B cell (primary cell): ENCODE results near the gene F12. TPM values are rescaled to one million over a fixed set of nuclear protein-coding genes. Genes with fewer than 3 reads are reported as not detected.

Experiments used
- ATAC-seq: fragments of 200-7000 bp; cut with Tn5 transposase; one replicate; pipeline ENCODE4 v1.10.0; 2021; ENCODE audit warnings: low read depth, mild to moderate bottlenecking, moderate number of reproducible peaks, moderate library complexity
- CTCF ChIA-PET: fragments of 350-600 bp; sonication (Branson Sonifier 250); formaldehyde crosslinking; loops from one replicate; lab custom pipeline; 2021; ENCODE audit warnings: antibody characterized with exemption, inconsistent platforms; lab: Charles Lee
- POLR2A ChIA-PET: fragments of 350-600 bp; sonication (Branson Sonifier 250); formaldehyde crosslinking; loops from one replicate; lab custom pipeline; 2021; ENCODE audit warnings: antibody characterized with exemption; lab: Charles Lee
- DNase-seq: peaks from one replicate; pipeline ENCODE4 v3.0.0; 2013
- H2AFZ ChIP-seq: 2 replicates; pipeline ENCODE4 v1.6.1; 2012; ENCODE audit warnings: mild to moderate bottlenecking, low read depth, low read length; ENCODE audit not compliant: insufficient read depth, poor library complexity, severe bottlenecking
- H3K27ac ChIP-seq, 2 donors: 1 replicate in 1 of 2; 2 replicates in 1 of 2; pipeline ENCODE4 v1.5.1; 2012 to 2013; ENCODE audit warnings: low read length in 2 of 2, mild to moderate bottlenecking in 2 of 2, moderate library complexity in 1 of 2
- H3K27me3 ChIP-seq, 4 experiments: fragments of 200-600 bp in 1 of 4; sonication (generic) in 1 of 4; replicated peaks in 1 of 4; 1 replicate in 2 of 4; 2 replicates in 2 of 4; pipeline versions ENCODE4 v1.6.1 to v1.7.0; 2013 to 2016; ENCODE audit warnings: low read length in 3 of 4, mild to moderate bottlenecking in 2 of 4, mixed read lengths in 1 of 4, moderate library complexity in 1 of 4; ENCODE audit not compliant: insufficient read depth in 4 of 4, control insufficient read depth in 3 of 4; ENCODE audit errors: control extremely low read depth in 1 of 4
- H3K36me3 ChIP-seq, 2 experiments: replicated peaks in 1 of 2; 1 replicate in 1 of 2; 2 replicates in 1 of 2; pipeline versions ENCODE4 v1.6.1 to v1.7.1; 2013; ENCODE audit warnings: low read length in 1 of 2; ENCODE audit not compliant: insufficient read depth in 2 of 2, control insufficient read depth in 1 of 2; ENCODE audit errors: control extremely low read depth in 1 of 2, extremely low read depth in 1 of 2
- H3K4me1 ChIP-seq, 2 donors: fragments of 200-600 bp in 1 of 2; sonication (generic) in 1 of 2; 1 replicate in 1 of 2; 2 replicates in 1 of 2; pipeline versions ENCODE4 v1.5.1 to v1.6.1; 2013 to 2017; ENCODE audit warnings: low read length in 2 of 2; ENCODE audit not compliant: control insufficient read depth in 2 of 2, insufficient read depth in 2 of 2
- H3K4me2 ChIP-seq: replicated peaks from 2 replicates; pipeline ENCODE3; 2012; ENCODE audit warnings: mild to moderate bottlenecking, low read depth, low read length; ENCODE audit not compliant: poor library complexity, severe bottlenecking
- H3K4me3 ChIP-seq, 5 experiments: fragments of 200-600 bp in 1 of 5; sonication (generic) in 1 of 5; 1 replicate in 3 of 5; 2 replicates in 2 of 5; pipeline versions ENCODE4 v1.5.1 to v1.7.0; 2011 to 2016; ENCODE audit warnings: low read length in 4 of 5, mild to moderate bottlenecking in 4 of 5, low read depth in 2 of 5, control low read depth in 1 of 5, moderate library complexity in 1 of 5; ENCODE audit not compliant: insufficient read depth in 1 of 5; ENCODE audit errors: control extremely low read depth in 1 of 5, extremely low read depth in 1 of 5
- H3K79me2 ChIP-seq: fragments of 200-600 bp; sonication (generic); one replicate; pipeline ENCODE4 v1.6.0; 2016; ENCODE audit warnings: low read length; ENCODE audit not compliant: control insufficient read depth, insufficient read depth
- H3K9ac ChIP-seq: fragments of 200-600 bp; sonication (generic); 2 replicates; pipeline ENCODE4 v1.6.1; 2017; ENCODE audit warnings: mild to moderate bottlenecking, low read length, moderate library complexity
- H3K9me3 ChIP-seq, 3 donors: one replicate each; pipeline versions ENCODE4 v1.6.1 to v1.7.1; 2013; ENCODE audit warnings: low read length in 2 of 3; ENCODE audit not compliant: control insufficient read depth in 2 of 3, insufficient read depth in 1 of 3; ENCODE audit errors: control extremely low read depth in 1 of 3
- H4K20me1 ChIP-seq: 2 replicates; pipeline ENCODE4 v1.6.0; 2012; ENCODE audit warnings: mild to moderate bottlenecking, low read length; ENCODE audit not compliant: insufficient read depth, control insufficient read depth, poor library complexity, severe bottlenecking
- H3K27ac Mint-ChIP-seq: one replicate; pipeline ENCODE4 v1.8.0; 2021; ENCODE audit warnings: mixed read lengths
- H3K27me3 Mint-ChIP-seq: one replicate; pipeline ENCODE4 v1.8.0; 2021; ENCODE audit warnings: mixed read lengths
- H3K4me1 Mint-ChIP-seq: one replicate; pipeline ENCODE4 v1.8.0; 2021; ENCODE audit warnings: mixed read lengths
- H3K4me3 Mint-ChIP-seq: one replicate; pipeline ENCODE4 v1.8.0; 2021; ENCODE audit warnings: mixed read lengths
- H3K9me3 Mint-ChIP-seq: one replicate; pipeline ENCODE4 v1.8.0; 2022; ENCODE audit warnings: mixed read lengths; ENCODE audit not compliant: insufficient read depth
- EZH2 ChIP-seq: IDR thresholded peaks from 2 replicates; pipeline ENCODE4 v1.6.1; 2012; ENCODE audit warnings: borderline replicate concordance, low read depth, mild to moderate bottlenecking, moderate library complexity, low read length; ENCODE audit not compliant: insufficient read depth, poor library complexity, severe bottlenecking
- WGBS: methylation state at CpG from one replicate; pipeline ENCODE4 v1.1.5; 2013; ENCODE audit warnings: missing lambda C conversion rate; ENCODE audit not compliant: insufficient coverage; 5-methylcytosine and 5-hydroxymethylcytosine counted together
- intact Hi-C: fragments of 100-400 bp; cut with micrococcal nuclease; formaldehyde crosslinking; loops from one replicate; pipeline ENCODE4 v1.10.0; 2022
- polyA plus RNA-seq: library from polyadenylated mRNA; depleted of rRNA; stranded (reverse); fragments of >200 nt; gene quantifications from 2 replicates; pipeline ENCODE4 v1.2.3, GENCODE V29; 2012
- total RNA-seq, 2 donors: library from RNA; stranded (reverse); fragments of 120-200 nt in 1 of 2; gene quantifications; 1 replicate in 1 of 2; 2 replicates in 1 of 2; pipeline versions ENCODE4 v1.2.3 to v1.2.4, GENCODE V29; 2013 to 2022
- TF ChIP-seq, protein P1 (sequence below): fragments of 200-600 bp; IDR thresholded peaks from one replicate; pipeline ENCODE4 v1.8.0; 2022; ENCODE audit warnings: antibody characterized with exemption, mild to moderate bottlenecking

The F12 gene
- total and polyA plus RNA-seq, 2 donors (not counting 1 experiment from before 2014, with no cell fraction given) = 3.1 TPM; not detected in 1

GRCh38 chr5:177449140-177450061, 40.0 kb upstream of the F12 start:
- Histone ChIP-seq H3K9ac (no peak overlapping the region), H3K4me3 (no peak overlapping the region)
- intact Hi-C loops = no loop called here

More at GRCh38 chr5:177449140-177450061, 40.0 kb upstream of the F12 start:
- 82% methylated on average over 15 of the region's 18 CpGs for WGBS
- H3K4me2 ChIP-seq = no peak overlapping the region
- no peak for ATAC-seq
- no peaks in the 10 kb centered on the region for H3K9me3 Mint-ChIP-seq
- H3K4me1 Mint-ChIP-seq = peaks cover 57% of the 10 kb centered on the region
- no peaks in the 10 kb centered on the region for H3K36me3 ChIP-seq
- no peak overlapping the region for H2AFZ ChIP-seq
- peaks cover 48 to 63% of the 10 kb centered on the region in 2 donors for H3K4me1 ChIP-seq
- ChIA-PET CTCF (interaction anchor here (1.3 to 21.3 kb wide), 8 partner anchors 6 to 80 kb away, joined by 3 to 628 read pairs (median 8); partner anchors contain the start of genes F12, GRK6 and PFN3), POLR2A (interaction anchor here (1.3 to 10.8 kb wide), 5 partner anchors 13 to 98 kb away, joined by 4 to 103 read pairs (median 5); partner anchors contain the start of genes GRK6 and LMAN2)
- H3K9me3 ChIP-seq = no peaks in the 10 kb centered on the region
- H3K79me2 ChIP-seq = peaks cover 21% of the 10 kb centered on the region
- DNase-seq = no peak
- no peak overlapping the region for H3K27ac ChIP-seq
- TF ChIP-seq, protein P1, sequence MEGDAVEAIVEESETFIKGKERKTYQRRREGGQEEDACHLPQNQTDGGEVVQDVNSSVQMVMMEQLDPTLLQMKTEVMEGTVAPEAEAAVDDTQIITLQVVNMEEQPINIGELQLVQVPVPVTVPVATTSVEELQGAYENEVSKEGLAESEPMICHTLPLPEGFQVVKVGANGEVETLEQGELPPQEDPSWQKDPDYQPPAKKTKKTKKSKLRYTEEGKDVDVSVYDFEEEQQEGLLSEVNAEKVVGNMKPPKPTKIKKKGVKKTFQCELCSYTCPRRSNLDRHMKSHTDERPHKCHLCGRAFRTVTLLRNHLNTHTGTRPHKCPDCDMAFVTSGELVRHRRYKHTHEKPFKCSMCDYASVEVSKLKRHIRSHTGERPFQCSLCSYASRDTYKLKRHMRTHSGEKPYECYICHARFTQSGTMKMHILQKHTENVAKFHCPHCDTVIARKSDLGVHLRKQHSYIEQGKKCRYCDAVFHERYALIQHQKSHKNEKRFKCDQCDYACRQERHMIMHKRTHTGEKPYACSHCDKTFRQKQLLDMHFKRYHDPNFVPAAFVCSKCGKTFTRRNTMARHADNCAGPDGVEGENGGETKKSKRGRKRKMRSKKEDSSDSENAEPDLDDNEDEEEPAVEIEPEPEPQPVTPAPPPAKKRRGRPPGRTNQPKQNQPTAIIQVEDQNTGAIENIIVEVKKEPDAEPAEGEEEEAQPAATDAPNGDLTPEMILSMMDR = no peak
- TF ChIP-seq EZH2 = no peak
- no peak overlapping the region for H3K4me3 Mint-ChIP-seq
- H3K27me3 Mint-ChIP-seq = no peaks in the 10 kb centered on the region
- peaks cover 40% of the 10 kb centered on the region for H4K20me1 ChIP-seq
- no peak overlapping the region for H3K27ac Mint-ChIP-seq
- peaks cover 0 to 14% (median 0%) of the 10 kb centered on the region in 4 experiments for H3K27me3 ChIP-seq
